NCI-H2029 (cell line): ENCODE measurements around the gene CFDP1.
"Not testable (repeated sequence)": the region's sequence is repeated elsewhere in the genome, so short reads cannot be mapped to it uniquely, and the experiment has no call there.

Source experiments
- DNase-seq: peaks from one replicate; lab custom pipeline; 2025; lab: John Stamatoyannopoulos, UW

Gene CFDP1

DNA sequence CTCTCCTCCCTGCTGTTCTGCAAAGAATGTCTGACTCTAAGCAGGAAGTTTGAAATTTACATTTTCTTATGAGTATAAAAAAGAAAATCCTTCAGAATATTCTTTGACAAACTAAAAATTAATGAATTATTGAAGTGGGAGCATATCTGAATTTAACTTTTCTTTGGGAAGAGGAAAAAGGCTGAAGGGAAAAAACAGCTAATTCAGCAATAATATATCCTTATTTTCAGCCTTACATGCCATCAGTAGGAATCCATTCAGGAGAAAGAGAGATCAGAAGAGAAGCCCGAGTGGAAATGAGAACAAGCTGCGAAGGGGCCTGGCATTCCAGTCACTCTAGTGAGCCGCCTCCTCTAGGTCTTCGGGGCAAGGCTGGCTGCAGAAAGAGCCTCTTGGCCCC lies 140.1 kb downstream of the CFDP1 start:
- DNase-seq: no peak

DNA sequence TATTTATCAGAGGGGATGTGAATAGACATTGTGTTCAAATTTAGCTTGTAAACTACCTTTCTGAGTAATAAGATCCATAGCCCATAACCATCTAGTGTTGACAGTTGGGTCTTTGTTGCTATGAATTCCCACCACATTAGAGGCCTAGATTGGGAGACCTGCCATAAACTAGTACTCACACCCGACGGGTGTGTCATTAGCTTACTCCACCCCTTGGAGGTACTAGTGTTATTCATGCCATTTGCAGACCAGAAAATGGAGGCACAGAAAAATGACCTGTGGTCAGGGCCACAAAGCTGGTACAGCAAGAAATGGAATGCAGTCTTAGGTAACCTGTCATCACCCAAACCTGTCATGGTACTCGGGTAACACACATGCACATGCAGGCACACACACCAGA lies 140.6 kb downstream of the CFDP1 start:
- no peak for DNase-seq

DNA sequence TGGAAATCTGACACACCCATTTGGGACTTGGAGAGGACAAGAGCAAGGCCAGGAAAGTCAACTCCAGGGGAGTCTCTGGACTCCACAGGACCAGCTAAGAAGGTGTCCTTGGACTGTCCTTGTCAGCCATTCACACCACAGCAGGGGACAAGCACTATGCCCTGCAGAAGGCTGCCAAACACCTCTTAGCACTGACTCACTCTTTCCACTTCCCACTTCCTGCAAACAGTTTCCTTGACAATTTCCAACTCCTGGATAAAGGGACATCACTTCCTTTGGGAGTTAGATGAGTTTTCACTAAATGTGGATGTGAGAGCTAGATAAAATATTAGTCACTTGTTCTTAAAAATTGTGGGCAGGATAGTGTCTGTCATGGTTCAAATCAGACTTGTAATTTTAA lies 144.1 kb downstream of the CFDP1 start:
- DNase-seq: no peak

DNA sequence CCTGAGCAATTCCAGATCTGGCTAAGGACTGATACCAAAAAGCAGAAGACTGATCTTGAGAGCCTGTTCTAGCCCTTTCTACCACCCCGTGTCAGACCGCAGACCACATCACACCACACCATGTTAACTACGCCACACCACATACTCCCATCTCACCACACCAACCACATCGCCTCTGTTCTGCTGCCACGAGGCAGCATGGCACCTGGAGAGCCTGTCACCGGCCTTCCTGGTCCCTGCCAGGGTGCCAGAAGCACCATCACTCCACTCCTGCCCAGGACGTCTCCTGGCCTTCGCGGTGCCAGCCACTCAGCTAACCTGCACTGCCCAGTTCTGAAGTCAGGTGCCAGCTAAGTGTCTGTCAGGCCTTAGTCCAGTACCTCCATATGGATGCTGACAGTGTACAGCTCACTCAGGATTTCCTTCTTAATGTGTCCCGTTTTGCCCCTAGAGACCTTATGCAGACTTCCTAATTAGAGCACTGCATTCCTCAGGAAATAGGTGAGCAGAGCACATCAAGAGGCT lies 144.6 kb downstream of the CFDP1 start:
- no peak for DNase-seq

DNA sequence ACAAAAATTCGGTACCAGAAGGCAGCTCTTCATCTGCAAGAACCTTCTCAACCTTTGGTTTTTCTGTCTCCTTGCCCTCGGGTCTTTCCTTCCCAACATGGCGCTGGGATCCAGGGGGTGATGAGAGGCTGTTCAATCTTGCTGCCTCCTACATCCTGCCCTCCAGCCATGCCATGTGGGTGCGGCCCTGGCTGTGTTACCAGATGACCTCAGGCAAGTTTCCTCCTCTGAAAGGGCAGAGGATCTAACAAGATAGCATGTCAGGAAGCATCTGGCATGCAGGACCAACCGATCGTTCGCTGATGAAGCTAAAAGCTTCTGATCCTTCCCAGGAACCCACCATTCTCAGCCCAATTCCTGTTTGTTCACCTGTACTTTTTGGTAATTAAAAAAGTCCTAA lies 145.1 kb downstream of the CFDP1 start:
- no peak for DNase-seq

DNA sequence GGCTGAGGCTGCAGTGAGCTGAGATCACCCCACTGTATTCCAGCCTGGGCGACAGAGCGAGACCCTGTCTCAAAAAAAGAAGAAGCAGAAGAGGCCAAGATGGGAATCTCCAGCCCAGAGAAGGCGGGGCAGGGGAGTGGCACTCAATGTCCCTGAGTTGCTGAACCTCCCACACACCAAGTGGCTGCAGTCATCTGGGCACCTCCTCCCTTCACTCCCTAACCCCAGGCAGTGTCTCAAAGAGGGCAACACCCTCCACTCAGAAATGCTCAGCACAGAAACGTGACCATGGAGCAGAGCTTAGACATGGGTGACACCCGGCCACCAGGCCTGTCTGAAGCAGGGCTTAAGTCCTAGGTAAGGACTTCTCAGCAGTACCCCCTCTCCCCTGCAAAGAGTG lies 145.6 kb downstream of the CFDP1 start:
- DNase-seq: no peak

DNA sequence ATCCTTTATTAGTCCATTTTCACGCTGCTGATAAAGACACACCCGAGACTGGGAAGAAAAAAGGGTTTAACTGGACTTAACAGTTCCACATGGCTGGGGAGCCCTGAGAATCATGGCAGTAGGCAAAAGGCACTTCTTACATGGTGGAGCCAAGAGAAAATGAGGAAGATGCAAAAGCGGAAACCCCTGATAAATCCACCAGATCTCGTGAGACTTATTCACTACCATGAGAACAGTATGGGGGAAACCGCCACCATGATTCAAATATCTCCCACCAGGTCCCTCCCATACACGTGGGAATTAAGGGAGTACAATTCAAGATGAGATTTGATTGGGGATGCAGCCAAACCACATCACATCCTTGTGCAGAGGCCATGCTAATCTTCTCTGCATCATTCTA lies 146.9 kb downstream of the CFDP1 start:
- no peak for DNase-seq

DNA sequence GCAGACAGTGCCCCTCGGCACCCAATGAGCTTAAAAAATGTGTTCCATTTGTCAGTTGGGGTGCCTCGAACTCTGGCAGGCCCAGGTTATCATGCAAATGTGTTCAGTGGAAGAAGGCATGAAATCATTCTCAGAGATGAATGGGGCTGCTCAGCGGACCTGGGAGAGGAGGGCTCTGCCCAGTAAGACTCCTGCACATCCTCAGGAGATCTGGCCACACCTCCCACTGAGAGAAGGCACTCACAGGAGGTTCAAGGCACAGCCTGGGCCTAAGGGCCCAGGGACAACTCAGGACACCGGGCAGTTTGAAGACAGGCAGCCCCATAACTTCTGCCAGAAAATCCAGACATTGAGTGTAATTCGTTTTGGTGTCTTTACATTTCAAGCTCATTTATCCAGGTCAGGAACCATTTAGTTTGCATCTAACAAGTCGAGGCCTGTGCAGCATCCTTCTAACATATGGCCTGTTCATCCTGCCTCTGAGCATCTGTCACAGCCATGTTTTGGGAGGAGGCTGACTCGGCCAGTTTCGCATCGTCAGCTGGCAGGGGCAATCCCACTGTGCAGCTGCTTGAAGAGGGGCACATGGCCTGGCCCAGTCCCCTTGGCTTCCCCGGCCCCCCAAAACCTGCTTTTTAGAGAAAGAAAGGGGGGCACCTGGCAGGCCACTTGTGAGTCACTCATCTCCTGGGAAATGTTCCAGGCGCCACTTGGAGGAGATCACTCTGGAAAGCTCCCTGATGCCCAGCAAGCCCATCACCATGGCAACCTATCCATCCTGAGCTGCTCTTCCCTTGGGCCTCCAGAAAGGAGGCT lies 150.6 kb downstream of the CFDP1 start:
- no peak for DNase-seq

DNA sequence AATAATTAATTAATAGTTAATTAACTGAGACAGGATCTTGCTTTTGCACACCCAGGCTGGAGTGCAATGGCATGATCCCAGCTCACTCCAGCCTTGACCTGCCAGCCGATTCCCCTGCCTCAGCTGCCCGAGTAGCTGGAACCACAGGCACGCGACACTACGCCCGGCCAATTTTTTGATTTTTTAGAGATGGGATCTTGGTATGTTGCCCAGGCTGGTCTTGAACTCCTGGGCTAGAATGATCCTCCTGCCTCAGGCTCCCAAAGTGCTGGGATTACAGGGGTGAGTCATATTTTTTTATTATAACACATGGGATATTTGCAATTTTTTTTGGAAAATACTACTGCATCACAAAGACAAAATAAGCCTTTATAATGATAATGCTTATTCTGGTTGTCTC lies 151.5 kb downstream of the CFDP1 start:
- no peak for DNase-seq

DNA sequence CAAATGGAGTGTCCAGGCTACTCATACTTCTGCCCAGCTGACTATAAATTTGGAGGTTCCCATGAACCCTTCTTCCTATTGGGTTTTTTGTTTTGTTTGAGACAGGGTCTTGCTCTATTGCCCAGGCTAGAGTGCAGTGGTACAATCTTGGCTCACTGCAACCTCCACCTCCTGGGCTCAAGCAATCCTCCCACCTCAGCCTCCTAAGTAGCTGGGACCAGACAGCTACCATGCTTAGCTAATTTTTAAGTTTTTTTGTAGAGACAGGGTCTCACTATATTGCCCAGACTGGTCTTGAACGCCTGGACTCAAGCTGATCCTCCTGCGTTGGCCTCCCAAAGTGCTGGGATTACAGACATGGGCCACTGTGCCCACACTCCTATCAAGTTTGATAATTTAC lies 152.3 kb downstream of the CFDP1 start:
- not testable (repeated sequence) for DNase-seq

DNA sequence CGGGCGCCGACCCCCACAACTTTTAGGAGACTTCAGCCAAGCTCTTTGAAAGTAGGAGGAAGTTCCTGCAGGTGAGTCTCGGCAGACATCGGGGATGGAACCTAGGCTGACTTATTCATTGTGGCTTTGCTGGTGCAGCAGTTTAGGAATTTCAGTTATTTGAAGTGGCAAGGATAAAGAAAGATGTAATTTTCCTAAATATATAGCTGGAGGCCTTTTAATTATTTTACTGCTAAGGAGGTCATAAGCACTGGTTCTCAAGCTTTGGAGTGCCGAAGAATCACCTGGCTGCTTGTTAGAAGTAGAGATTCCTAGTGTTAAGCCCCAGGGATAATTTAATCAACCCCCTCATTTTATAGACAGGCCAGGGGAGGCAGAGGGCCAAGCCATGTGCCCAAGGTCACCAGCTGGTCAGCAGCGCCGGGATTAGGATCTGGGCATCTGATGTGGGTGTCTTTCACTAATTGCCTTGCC lies 152.9 kb downstream of the CFDP1 start:
- no peak for DNase-seq

DNA sequence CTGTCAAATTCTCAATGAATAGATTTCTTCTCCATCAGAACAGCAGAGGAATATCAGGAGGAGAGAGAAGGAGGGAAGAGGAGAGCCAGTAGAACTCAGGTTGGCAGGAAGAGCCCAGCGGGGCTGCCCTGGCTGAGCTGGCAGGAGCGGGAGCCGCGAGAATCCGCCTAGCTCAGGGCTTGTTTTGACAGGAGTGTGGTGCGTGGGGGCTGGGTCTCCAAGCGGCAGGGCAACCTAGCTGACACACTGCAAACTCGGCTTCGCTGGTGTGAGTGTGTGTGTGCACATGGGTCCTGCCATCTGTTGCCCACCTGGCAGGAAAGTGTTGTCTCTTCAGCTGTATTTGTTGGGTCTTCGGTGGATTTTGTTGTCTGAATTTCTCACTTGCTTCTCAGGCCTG lies 154.0 kb downstream of the CFDP1 start:
- DNase-seq: no peak

DNA sequence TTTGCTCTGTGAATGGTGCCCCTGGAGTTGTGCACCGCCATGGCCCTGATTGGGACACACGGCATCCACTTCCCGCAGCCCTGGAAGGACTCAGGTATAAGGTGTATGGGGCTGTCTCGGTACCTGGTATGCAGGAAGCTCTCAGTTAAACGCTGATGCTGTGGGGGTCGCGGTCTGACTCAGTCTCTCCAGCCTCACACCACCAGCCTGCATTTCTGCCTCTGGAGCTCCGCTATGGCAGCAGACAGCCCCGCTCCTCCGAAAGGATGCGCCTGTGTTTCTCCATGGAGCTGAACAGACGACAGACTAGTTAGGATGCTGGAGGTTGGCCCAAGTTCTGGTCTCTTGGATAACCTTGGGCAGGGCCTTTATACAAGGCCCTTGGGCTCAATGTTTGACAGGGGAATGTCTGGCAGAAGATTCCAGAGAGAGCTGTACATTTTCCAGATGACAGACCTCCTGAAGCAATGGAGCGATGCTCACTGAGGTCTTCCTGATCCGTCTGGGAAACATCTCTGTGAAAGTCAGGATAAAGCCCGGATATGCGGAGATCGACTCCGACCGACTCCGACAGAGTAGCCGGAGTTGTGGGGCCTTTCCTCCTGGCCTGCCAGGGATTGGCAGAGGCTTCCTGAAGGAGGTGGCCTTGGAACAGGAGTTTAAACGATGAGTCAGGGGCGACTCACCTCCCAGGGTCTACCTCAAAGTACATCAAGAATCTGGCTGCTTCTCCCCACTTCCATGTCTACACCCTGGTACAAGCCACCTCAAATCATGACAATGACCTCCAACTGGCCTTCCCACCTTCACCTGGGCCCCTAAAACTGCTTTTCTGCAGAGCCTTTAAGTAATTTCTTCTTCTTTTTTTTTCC lies 160.0 kb downstream of the CFDP1 start:
- no peak for DNase-seq

DNA sequence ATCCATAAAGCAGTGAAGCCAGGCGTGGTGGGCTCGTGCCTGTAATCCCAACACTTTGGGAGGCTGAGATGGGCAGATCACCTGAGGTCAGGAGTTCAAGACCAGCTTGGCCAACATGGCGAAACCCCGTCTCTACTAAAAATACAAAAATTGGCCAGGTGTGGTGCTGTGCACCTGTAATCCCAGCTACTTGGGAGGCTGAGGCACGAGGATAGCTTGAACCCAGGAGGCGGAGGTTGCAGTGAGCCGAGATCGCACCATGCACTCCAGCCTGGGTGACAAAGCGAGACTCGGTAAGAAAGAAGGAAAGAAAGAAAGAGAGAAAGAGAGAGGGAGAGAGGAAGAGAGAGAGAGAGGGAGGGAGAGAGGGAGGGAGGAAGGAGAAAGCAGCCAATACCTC lies 160.7 kb downstream of the CFDP1 start:
- not testable (repeated sequence) for DNase-seq

DNA sequence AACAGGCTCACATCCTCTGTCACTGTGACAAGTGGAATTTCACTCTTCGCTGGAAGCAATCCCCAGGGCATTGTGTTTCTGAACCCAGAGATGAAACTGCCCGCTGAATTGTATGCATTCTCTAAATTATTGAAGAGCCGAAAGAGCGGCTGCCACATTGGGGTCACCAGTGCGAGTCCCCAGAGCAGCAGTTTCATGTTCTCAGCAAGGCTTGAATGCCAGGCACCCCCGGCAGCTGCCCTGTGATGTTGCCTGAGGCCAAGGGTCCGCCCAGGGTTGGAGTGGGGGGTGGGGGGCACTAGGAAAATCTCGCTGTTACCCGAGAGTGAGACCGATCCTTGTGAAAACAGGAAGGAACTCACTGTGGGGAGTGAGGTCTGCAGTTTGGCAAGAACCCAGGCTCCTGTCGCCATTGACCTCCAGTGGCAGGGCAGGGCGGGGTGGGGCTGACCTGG lies 161.2 kb downstream of the CFDP1 start:
- no peak for DNase-seq

DNA sequence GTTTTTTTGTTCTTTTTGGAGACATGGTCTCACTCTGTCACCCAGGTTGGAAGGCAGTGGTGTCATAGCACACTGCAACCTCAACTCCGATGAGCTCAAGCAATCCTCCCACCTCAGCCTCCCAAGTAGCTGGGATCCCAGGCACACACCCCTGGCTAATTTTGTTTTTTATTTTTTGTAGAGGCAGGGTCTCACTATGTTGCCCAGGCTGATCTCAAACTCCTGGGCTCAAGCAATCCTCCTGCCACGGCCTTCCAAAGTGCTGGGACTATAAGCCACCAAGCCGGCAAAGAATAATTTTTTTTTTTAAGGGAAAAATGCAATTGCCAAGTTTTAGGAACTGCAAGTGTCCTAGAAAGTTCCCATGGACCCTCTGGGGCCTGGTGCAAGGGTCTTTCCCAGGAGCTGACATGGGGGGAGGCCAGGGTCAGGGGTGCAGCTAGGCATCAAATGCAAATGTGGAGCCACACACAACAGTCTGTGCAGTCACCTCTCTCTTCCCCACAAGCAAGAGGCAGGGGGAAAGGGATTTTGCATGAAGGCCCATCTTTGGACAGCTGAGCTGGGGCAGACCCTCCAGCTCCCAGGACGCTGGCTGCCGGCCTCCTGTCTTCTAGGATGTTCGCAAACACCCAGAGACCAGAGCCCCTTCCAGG lies 161.7 kb downstream of the CFDP1 start:
- no peak for DNase-seq

DNA sequence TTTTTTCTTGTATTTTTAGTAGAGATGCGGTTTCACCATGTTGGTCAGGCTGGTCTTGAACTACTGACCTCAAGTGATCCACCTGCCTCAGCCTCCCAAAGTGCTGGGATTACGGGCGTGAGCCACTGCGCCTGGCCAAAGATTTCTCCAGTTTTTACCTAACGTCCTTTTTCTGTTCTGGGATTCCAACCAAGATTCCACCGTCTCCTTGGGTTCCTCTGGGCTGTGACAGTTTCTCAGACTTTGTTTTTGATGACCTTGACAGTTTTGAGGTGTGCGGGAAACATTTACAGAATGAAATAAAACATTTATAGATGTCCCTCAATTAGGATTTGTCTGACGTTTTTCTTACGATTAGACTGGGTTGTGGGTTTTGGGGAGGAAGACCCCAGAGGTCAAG lies 163.9 kb downstream of the CFDP1 start:
- not testable (repeated sequence) for DNase-seq

DNA sequence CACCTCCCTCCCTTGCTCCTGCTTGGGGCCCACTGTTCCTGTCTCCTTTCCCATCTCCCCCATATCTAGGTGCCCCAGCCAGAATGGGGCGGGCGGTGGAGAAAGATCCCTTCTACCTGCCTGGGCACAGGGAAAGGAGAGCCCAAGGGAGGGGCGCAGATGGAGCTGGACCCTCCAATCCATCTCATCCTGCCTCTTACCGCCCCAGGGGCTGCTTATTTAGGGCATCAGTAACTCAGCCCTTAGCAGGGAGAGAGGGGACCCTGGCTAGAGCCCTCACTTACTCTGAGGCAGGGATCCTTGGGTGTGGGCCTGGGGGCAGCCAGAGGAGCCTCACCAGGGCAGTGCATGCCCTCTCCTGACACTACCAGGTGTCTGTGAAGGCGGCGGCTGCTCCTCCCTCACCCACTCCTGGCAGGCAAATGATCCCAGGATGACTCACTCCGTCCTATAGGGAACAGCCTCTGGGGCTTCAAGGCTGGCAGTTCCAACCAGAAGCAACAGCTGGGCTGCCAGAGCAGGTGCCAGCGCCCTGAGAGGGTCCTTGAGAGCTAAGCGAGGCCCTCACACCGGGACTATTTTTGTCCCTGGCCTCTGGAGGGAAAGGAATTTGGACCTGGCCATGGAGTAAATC lies 165.6 kb downstream of the CFDP1 start:
- peak; percentile 91 for DNase-seq

DNA sequence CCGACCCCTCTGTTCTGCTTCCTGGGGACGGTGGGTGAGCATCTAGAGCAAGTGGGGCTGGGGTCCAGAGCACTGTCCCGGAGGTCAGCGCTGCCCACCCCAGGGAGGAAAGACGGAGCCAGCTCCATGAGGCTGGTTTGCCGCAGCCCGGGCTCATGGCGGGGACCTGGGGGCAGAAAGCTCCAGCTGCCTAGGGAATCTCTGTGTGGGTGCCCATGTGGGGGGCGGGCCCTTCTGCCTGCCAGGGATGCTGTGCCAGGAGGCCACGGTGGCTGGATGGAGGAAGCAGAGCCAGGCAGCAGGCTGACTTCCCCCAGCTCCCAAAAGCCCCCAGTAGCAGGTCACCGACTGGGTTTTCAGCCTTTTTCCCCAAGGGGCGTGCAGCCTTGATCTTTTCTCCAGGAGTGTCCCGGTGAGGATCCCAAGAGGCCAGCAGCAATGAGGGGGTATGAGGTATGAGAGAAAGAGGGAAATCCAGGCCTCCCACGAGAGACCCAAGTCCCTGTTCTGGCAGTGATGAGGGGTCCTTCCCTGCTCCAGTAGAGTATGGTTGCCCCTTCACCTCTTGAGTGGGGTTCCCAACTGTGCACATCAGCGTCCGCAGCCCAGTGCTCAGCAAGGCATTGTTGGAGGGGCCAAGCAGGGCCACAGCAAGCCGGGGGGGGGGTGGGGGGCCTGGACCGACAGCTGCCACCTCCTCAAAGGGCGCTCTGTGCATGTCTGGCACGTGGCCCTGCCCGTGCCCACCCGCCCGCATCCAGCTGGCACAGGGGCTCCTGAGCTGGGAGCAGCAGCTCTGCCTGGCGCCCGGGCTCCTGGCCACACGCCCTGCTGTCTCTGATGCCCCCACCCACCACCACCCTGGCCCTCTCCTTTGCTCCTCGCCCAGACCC lies 166.3 kb downstream of the CFDP1 start:
- no peak for DNase-seq

DNA sequence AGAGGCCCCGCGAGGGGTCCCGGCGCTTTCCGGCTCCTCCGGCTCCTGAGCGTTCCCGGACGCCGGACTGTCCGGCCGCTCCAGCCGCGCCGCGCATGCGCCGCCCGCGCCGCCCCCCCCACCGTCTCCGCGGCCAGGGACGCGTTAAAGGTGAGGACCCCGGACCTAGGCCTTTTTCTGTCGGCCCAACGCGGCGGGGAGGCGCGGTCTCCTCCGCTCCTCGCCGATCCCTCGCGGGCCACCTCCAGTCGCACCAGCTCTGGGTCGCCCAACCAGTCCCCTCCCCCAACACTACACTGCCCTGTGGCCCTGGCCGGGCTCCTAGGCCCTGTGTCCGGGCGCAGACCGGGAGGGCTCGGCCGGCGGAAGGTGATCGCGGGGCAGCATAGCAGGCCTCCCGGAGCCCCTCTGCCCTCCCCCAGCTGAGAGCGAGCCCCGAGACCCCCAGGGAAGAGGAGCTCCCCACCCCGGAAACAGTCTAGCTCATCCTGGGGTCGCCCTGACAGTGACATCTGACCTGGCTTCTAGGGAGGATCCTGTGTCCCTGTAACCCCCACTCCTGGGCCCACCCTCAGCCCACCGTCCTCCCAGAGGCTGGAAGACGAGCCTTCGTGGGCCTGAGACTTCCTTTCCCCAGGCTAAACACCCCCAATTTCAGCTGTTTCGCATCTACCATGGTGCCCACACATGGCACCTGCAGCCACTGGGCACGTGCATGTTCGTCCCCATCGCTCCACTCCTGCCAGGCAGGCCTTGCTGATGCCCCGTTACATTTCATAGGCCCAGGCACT lies 167.2 kb downstream of the CFDP1 start:
- DNase-seq: no peak
